Skeletal muscle satellite cell (primary cell): ENCODE data around the gene PPP6R1. TPM values are rescaled to one million over a fixed set of nuclear protein-coding genes. Genes with fewer than 3 reads are reported as not detected.

ENCODE experiments used
- H3K27me3 ChIP-seq: 2 replicates; pipeline ENCODE4 v1.7.0; 2013; ENCODE audit warnings: low read length; ENCODE audit not compliant: control insufficient read depth, insufficient read depth
- H3K36me3 ChIP-seq: 2 replicates; pipeline ENCODE4 v1.7.0; 2013; ENCODE audit warnings: mild to moderate bottlenecking, control low read depth, low read length; ENCODE audit not compliant: insufficient read depth
- H3K4me1 ChIP-seq: 2 replicates; pipeline ENCODE4 v1.7.0; 2013; ENCODE audit warnings: low read length; ENCODE audit not compliant: control insufficient read depth, insufficient read depth
- H3K4me2 ChIP-seq: 2 replicates; pipeline ENCODE4 v1.7.0; 2013; ENCODE audit warnings: mild to moderate bottlenecking, low read length
- H3K4me3 ChIP-seq: 2 replicates; pipeline ENCODE4 v1.7.0; 2013; ENCODE audit warnings: low read length
- H3K9ac ChIP-seq: 2 replicates; pipeline ENCODE4 v1.7.0; 2013; ENCODE audit warnings: mild to moderate bottlenecking, low read depth, low read length, moderate library complexity
- H3K9me3 ChIP-seq: replicated peaks from 2 replicates; pipeline ENCODE4 v1.7.0; 2013; ENCODE audit warnings: mild to moderate bottlenecking, control low read depth, low read length
- total RNA-seq: library from RNA; depleted of rRNA; stranded (reverse); fragments of >200 nt; gene quantifications from 2 replicates; pipeline ENCODE4 v1.2.3, GENCODE V29; 2012; rRNA removed

The PPP6R1 gene, protein sequence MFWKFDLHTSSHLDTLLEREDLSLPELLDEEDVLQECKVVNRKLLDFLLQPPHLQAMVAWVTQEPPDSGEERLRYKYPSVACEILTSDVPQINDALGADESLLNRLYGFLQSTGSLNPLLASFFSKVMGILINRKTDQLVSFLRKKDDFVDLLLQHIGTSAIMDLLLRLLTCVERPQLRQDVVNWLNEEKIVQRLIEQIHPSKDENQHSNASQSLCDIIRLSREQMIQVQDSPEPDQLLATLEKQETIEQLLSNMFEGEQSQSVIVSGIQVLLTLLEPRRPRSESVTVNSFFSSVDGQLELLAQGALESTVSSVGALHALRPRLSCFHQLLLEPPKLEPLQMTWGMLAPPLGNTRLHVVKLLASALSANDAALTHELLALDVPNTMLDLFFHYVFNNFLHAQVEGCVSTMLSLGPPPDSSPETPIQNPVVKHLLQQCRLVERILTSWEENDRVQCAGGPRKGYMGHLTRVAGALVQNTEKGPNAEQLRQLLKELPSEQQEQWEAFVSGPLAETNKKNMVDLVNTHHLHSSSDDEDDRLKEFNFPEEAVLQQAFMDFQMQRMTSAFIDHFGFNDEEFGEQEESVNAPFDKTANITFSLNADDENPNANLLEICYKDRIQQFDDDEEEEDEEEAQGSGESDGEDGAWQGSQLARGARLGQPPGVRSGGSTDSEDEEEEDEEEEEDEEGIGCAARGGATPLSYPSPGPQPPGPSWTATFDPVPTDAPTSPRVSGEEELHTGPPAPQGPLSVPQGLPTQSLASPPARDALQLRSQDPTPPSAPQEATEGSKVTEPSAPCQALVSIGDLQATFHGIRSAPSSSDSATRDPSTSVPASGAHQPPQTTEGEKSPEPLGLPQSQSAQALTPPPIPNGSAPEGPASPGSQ
- 40.8 and 43.9 TPM in 2 replicates for total RNA-seq

DNA sequence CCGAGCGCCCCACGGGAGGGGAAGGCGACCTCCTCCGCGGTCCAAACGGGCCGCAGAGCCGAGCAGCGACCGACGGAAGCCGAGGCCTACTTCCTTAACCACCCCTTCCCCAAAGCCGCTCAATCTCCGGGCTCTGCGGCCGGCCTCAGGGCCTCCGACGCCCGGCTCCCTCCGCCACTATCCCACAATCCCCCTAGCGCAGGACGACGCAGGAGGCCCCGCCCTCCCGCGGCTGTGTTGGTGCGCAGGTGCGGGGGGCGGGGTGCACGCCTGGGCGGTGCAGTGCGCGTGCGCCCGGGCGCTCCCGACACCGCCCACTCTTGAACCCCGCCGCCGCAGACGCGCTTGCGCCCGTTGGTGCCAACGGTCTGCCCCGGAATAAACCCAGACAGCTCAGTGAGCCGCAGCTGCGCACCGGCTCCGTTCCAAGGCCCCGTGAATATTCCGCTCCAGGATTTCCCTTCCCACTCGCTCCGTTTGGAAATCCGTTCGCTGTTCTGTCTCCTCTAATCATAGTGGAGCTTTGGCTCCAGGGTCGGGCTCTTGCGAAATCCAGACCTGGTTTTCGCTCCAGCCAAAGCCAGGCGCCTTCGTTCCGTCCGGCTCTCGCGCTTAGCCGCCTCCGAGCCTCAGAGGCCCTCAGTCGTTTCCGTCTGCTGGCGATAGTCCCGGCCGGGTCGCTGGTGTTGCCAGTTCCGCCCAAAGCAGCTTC lies at the start of gene PPP6R1:
Gene PPP6R1 (minus strand): TSS at position 190 of the 712 bp plus-strand sequence. CDS start 11,914 bp downstream, outside the sequence.
- Histone ChIP-seq H3K4me2 (peak within 1 kb of the TSS; percentile 94), H3K4me3 (peak within 1 kb of the TSS; percentile 79), H3K4me1 (peaks cover 41% of the 10 kb centered on the region), H3K36me3 (peaks cover 6% of the 10 kb centered on the region), H3K9ac (peak within 1 kb of the TSS; percentile 96), H3K27me3 (no peaks in the 10 kb centered on the region), H3K9me3 (no peaks in the 10 kb centered on the region)

DNA sequence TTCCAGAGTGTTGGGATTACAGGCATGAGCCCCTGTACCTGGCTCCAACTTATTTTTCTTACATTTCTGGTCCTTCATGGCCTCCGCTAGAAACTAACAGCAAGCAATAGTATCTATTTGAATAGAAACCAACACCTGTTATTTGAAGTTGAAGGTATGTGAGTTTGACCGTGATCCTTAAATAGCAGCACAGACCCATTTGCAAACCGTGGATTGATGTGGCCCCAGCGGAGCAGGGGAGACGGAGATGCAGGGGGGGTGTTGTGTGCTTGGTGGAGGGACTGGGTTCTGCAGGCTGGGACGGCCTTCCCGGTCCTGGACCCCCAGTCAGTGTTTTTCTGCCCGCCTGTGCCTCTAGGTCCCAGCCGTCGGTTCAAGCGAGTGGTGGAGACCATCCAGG lies 49.5 kb upstream of the PPP6R1 start:
- Histone ChIP-seq H3K4me1 (no peaks in the 10 kb centered on the region), H3K27me3 (no peaks in the 10 kb centered on the region), H3K4me2 (no peak overlapping the region), H3K36me3 (peaks cover 10% of the 10 kb centered on the region), H3K9ac (no peak overlapping the region), H3K9me3 (no peaks in the 10 kb centered on the region), H3K4me3 (no peak overlapping the region)

DNA sequence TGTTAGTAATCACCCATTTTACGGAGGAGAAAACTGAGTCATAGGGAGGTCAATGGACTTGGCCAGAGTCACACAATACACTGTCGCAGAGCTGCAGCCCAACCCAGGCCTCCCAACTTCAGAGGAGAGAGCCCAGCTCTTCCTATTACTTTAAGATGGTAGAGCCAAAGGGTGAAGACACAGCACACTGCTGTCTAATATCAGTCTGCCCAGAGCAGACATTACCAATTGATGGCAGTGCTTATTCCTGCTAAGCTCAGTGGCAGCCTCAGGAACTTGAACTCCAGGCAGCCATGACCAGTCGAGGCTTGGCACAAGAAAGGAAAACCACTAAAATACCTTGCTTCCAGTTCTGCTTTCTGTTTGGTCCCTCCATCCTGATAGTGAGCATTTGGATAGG lies 47.9 kb upstream of the PPP6R1 start:
- H3K27me3 ChIP-seq: no peaks in the 10 kb centered on the region
- H3K4me2 ChIP-seq: no peak overlapping the region
- no peak overlapping the region for H3K9ac ChIP-seq
- no peaks in the 10 kb centered on the region for H3K9me3 ChIP-seq
- H3K36me3 ChIP-seq: peaks cover 10% of the 10 kb centered on the region
- H3K4me1 ChIP-seq: peaks cover 4% of the 10 kb centered on the region
- no peak overlapping the region for H3K4me3 ChIP-seq

DNA sequence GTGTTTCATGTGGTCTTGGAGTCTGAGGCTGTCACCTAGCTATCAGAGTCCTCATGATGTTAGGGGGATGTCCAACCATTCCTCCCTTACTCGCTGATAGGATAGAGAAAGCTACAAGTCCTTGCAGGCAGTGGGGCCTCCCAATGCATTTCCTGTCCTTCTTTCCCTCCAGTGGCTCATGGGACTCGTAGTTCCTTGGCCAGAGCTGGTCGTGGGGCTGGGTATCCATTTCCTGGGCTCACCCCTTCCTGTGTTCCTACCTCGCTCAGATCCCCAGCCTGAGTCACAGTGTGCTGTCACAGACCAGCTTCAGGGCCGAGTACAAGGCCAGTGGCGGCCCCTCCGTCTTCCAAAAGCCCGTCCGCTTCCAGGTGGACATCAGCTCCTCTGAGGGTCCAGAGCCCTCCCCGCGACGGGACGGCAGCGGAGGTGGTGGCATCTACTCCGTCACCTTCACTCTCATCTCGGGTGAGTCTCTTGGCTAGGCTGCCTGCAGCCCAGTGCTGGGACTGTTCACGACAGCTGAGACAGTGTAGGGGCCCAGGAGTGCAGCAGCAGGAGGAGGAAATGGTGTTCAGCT lies 47.3 kb upstream of the PPP6R1 start:
- H3K36me3 ChIP-seq: peaks cover 10% of the 10 kb centered on the region
- H3K9ac ChIP-seq: no peak overlapping the region
- H3K4me3 ChIP-seq: no peak overlapping the region
- H3K4me2 ChIP-seq: no peak overlapping the region
- H3K4me1 ChIP-seq: peaks cover 9% of the 10 kb centered on the region
- no peaks in the 10 kb centered on the region for H3K9me3 ChIP-seq
- H3K27me3 ChIP-seq: no peaks in the 10 kb centered on the region

DNA sequence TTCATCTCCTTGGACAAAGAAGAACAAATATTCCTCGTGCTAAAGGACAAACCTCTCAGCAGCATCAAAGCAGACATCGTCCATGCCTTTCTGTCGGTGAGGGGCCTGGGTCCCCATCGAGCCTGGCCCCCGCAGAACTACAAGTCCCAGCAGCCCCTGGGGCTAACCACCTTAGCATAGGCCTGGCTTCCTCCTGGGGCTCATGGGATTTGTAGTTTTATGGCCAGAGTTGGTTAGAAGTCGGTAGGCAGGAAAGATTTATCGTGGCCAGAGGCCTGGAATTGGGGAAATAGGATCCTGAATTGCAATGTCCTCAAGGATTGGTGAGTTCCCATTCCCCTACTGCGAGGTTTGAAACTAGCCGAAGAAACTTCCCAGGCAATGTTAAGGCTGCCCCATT lies 46.7 kb upstream of the PPP6R1 start:
- Histone ChIP-seq H3K36me3 (peaks cover 10% of the 10 kb centered on the region), H3K4me2 (no peak overlapping the region), H3K27me3 (no peaks in the 10 kb centered on the region), H3K4me1 (peaks cover 9% of the 10 kb centered on the region), H3K9ac (no peak overlapping the region), H3K9me3 (no peaks in the 10 kb centered on the region), H3K4me3 (no peak overlapping the region)

DNA sequence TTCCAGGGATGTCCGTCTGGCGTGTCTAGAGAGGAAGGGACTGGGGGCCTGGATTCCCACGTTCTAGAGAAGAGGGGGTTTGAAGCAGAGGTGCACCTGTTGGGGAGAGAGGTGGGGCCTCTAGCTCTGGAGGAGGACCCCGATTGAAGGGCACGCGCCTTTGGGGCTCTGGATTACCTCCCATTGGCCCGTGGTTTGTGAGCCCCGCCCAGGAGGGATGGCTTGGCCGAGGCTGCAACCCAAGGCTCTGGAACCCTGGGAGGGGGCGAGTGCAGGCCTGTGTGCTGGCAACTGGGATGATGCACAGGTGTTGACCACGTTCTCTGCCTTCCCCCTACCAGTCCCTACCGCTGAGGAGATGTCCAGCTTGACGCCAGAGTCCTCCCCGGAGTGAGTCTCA lies 46.2 kb upstream of the PPP6R1 start:
- H3K36me3 ChIP-seq: peaks cover 10% of the 10 kb centered on the region
- H3K9ac ChIP-seq: no peak overlapping the region
- H3K4me2 ChIP-seq: no peak overlapping the region
- no peaks in the 10 kb centered on the region for H3K27me3 ChIP-seq
- H3K4me1 ChIP-seq: peaks cover 9% of the 10 kb centered on the region
- H3K9me3 ChIP-seq: no peaks in the 10 kb centered on the region
- H3K4me3 ChIP-seq: no peak overlapping the region

DNA sequence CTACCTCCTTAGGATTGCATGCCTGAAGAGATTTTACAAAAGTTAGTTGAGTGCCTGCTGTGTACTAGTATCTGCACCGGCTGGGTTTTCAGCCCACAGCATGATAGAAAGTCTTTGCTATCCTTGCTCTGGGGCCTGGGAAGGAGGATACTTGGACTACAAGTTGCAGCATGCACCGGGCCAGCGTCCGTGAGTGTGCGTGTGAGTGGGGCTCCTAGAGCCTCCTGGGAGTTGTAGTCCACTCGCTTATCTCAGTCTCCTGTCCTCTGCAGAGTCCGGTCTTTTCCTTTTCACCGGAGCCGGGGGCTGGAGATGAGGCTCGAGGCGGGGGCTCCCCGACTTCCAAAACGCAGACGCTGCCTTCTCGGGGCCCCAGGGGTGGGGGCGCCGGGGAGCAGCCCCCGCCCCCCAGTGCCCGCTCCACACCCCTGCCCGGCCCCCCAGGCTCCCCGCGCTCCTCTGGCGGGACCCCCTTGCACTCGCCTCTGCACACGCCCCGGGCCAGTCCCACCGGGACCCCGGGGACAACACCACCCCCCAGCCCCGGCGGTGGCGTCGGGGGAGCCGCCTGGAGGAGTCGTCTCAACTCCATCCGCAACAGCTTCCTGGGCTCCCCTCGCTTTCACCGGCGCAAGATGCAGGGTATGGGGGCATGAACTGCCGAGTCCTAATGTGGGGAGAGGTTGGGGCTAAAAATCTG lies 45.6 kb upstream of the PPP6R1 start:
- Histone ChIP-seq H3K9me3 (no peaks in the 10 kb centered on the region), H3K27me3 (no peaks in the 10 kb centered on the region), H3K4me1 (peaks cover 9% of the 10 kb centered on the region), H3K4me3 (no peak overlapping the region), H3K9ac (no peak overlapping the region), H3K4me2 (no peak overlapping the region), H3K36me3 (peaks cover 10% of the 10 kb centered on the region)

DNA sequence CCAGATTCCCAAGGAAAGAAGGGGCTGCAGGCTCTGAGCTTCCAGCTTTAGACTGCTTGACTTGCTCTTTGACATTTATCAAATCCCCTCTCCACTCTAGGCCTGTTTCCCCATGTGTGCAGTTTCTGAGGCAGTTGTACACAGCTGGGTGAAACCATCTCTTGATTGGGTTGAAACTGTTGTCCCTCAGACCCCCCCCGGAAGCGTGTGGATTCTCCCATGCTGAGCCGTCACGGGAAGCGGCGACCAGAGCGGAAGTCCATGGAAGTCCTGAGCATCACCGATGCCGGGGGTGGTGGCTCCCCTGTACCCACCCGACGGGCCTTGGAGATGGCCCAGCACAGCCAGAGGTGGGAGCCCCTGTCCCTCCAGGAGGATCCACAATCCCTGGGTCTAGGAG lies 44.7 kb upstream of the PPP6R1 start:
- Histone ChIP-seq H3K4me2 (no peak overlapping the region), H3K4me1 (peaks cover 9% of the 10 kb centered on the region), H3K4me3 (no peak overlapping the region), H3K9ac (no peak overlapping the region), H3K9me3 (no peaks in the 10 kb centered on the region), H3K36me3 (peaks cover 10% of the 10 kb centered on the region), H3K27me3 (no peaks in the 10 kb centered on the region)

DNA sequence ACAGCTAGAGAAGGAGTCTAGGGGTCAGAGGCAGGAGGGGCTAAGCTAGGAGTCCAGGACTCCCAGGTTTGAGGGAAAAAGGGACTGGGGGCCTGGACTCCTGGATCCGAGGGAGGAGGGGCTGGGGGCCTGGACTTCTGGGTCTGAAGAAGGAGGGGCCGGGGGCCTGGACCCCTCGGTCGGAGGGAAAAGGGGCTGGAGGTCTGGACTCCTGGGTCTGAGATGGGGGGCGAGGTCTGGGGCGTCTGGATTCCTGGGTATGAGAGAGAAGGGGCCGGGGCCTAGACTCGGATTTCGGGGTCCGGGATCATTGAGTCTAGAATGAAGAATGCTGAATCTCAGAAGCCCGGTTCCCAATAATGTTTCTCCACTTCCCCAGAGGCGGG lies 43.5 kb upstream of the PPP6R1 start:
- peaks cover 10% of the 10 kb centered on the region for H3K36me3 ChIP-seq
- H3K4me3 ChIP-seq: peak overlapping the region; percentile 73
- no peaks in the 10 kb centered on the region for H3K9me3 ChIP-seq
- H3K9ac ChIP-seq: peak overlapping the region; percentile 80
- H3K27me3 ChIP-seq: no peaks in the 10 kb centered on the region
- H3K4me2 ChIP-seq: peak overlapping the region; percentile 92
- H3K4me1 ChIP-seq: peaks cover 9% of the 10 kb centered on the region

DNA sequence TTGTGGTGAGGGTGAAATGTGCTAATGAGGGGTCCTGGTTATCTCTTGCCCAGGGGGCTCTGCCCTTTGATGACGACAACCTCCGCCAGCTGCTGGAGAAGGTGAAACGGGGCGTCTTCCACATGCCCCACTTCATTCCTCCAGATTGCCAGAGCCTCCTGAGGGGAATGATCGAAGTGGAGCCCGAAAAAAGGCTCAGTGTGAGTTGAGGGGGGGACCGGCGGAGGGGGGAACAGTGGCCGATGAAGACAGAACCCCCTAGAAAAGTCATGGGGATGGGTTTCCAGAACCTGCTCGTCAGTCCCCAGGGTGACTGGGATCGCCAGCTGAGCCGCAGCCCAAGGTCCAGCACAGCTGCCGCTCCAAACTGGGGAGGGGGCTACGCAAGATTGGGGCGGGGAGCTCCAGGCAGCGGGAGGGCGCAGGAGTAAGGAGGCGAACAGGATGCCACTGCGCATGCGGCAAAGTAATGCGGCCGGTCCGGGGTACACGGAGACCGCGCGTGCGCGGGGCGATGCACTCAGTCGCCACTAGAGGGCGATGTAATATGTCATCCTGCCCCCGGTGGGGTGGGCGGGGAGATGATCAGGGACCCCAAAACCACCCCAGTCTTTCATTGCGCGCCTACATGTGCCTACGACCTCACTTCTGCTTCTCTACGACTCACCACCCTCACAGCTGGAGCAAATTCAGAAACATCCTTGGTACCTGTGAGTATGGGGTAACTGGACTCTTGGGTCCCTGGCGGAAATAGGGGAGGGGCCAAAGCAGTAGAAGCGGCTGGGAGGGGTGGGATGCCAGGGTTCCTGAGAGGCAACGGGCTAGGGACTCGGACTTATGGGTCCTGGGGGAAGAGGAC lies 42.9 kb upstream of the PPP6R1 start:
- H3K36me3 ChIP-seq: peaks cover 7% of the 10 kb centered on the region
- H3K9ac ChIP-seq: peak overlapping the region; percentile 80
- H3K27me3 ChIP-seq: no peaks in the 10 kb centered on the region
- peak overlapping the region; percentile 73 for H3K4me3 ChIP-seq
- H3K4me1 ChIP-seq: peaks cover 9% of the 10 kb centered on the region
- no peaks in the 10 kb centered on the region for H3K9me3 ChIP-seq
- H3K4me2 ChIP-seq: peak overlapping the region; percentile 92
